Inferior parietal cortex (tissue), 1 donor: ENCODE measurements around the gene FBXO27.
"Not testable (repeated sequence)": the region's sequence is repeated elsewhere in the genome, so short reads cannot be mapped to it uniquely, and the experiment has no call there.

Experiments
- DNase-seq: peaks from one replicate; pipeline ENCODE4 v3.0.0-alpha.2; 2016; ENCODE audit errors: extremely low spot score

Gene FBXO27

GRCh38 chr19:39038098-39038497, 5.7 kb upstream of the FBXO27 start:
- DNase-seq, result peak; percentile 53

GRCh38 chr19:39037194-39037593, 4.8 kb upstream of the FBXO27 start:
- DNase-seq, result no peak

- no peak for DNase-seq
These were observed 4.2 kb upstream of the FBXO27 start for GRCh38 chr19:39036581-39036980.

GRCh38 chr19:39031368-39032062, 834 bp downstream of the FBXO27 start:
- peak; percentile 68 for DNase-seq

GRCh38 chr19:39030854-39031367, 1.4 kb downstream of the FBXO27 start:
- DNase-seq, result no peak

GRCh38 chr19:39024875-39025641, 7.3 kb downstream of the FBXO27 start:
- no peak for DNase-seq

- DNase-seq, result no peak
These were observed 11.3 kb downstream of the FBXO27 start for GRCh38 chr19:39021063-39021462.

- DNase-seq, result no peak
These were observed 14.7 kb downstream of the FBXO27 start for GRCh38 chr19:39017646-39018045.

GRCh38 chr19:39017026-39017425, 15.3 kb downstream of the FBXO27 start:
- DNase-seq, result no peak

- DNase-seq, result no peak
These were observed 18.3 kb downstream of the FBXO27 start for GRCh38 chr19:39014037-39014436.

GRCh38 chr19:39009001-39009400, 23.3 kb downstream of the FBXO27 start:
- DNase-seq, result no peak

GRCh38 chr19:39008137-39008536, 24.2 kb downstream of the FBXO27 start:
- DNase-seq, result no peak

- DNase-seq, result no peak
These were observed 25.3 kb downstream of the FBXO27 start for GRCh38 chr19:39007096-39007495.

GRCh38 chr19:39004403-39004802, 27.9 kb downstream of the FBXO27 start:
- no peak for DNase-seq

- no peak for DNase-seq
These were observed 28.6 kb downstream of the FBXO27 start for GRCh38 chr19:39003796-39004195.

GRCh38 chr19:39003188-39003587, 29.2 kb downstream of the FBXO27 start:
- no peak for DNase-seq

- DNase-seq, result peak; percentile 3
These were observed 31.3 kb downstream of the FBXO27 start for GRCh38 chr19:39001041-39001440.

GRCh38 chr19:38997576-38997975, 34.8 kb downstream of the FBXO27 start:
- not testable (repeated sequence) for DNase-seq

GRCh38 chr19:38993271-38993670, 39.1 kb downstream of the FBXO27 start:
- DNase-seq, result no peak

- no peak for DNase-seq
These were observed 41.2 kb downstream of the FBXO27 start for GRCh38 chr19:38990949-38991697.

GRCh38 chr19:38989614-38990013, 42.7 kb downstream of the FBXO27 start:
- not testable (repeated sequence) for DNase-seq

GRCh38 chr19:38989066-38989605, 43.2 kb downstream of the FBXO27 start:
- no peak for DNase-seq
